HG03575 (cell line): ENCODE data around the gene HAUS5.
"Not testable (repeated sequence)": the region's sequence is repeated elsewhere in the genome, so short reads cannot be mapped to it uniquely, and the experiment has no call there.

Experiments used
- ATAC-seq: cut with Tn5 transposase; IDR thresholded peaks from one replicate; pipeline ENCODE4 v1.9.1; 2021; ENCODE audit not compliant: unreplicated experiment, insufficient number of reproducible peaks, low FRiP score; ENCODE audit errors: extremely low read depth

HAUS5 gene

DNA sequence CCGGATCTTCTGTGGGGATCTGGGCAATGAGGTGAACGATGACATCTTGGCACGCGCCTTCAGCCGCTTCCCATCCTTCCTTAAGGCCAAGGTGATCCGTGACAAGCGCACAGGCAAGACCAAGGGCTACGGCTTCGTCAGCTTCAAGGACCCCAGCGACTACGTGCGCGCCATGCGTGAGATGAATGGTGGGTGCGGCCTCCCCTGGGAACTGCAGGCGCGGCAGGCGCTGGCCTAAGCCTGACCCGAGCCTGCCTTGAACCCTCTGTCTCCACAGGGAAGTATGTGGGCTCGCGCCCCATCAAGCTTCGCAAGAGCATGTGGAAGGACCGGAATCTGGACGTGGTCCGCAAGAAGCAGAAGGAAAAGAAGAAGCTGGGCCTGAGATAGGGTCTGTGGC, 24.6 kb downstream of the HAUS5 start:
- no peak for ATAC-seq

DNA sequence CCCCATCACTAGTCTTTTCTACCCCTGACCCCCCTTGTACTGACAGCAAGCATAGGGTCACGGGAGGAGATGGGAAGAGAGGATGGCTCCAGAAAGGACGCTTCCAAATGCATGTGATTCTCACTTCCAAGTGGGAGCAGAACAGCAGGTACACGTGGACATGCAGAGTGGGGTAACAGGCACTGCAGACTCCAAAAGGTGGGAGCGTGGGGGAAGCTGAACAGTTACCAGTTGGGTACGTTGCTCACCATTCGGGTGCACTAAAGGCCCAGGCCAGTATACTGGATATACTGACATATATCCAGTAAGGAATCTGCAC, 26.7 kb downstream of the HAUS5 start:
- no peak for ATAC-seq

DNA sequence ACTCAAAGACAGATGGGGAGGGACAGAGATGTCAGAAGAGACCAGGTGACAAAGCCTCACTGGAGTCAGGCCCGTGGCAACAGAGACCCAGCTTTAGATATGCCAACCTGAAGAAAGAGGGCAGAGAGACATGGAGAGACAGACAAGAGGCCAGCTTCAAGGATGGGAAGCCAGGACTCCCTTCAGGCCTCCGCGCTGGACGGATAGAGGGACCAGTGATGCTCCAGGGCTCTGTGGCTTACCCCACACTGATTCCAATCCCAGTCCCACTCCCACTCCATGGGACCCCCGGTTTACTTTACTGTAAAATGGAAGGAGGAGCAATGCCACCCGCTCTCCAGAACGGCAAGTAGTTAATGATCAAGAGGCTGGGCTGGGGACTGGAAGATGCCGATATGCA, 27.3 kb downstream of the HAUS5 start:
- no peak for ATAC-seq

DNA sequence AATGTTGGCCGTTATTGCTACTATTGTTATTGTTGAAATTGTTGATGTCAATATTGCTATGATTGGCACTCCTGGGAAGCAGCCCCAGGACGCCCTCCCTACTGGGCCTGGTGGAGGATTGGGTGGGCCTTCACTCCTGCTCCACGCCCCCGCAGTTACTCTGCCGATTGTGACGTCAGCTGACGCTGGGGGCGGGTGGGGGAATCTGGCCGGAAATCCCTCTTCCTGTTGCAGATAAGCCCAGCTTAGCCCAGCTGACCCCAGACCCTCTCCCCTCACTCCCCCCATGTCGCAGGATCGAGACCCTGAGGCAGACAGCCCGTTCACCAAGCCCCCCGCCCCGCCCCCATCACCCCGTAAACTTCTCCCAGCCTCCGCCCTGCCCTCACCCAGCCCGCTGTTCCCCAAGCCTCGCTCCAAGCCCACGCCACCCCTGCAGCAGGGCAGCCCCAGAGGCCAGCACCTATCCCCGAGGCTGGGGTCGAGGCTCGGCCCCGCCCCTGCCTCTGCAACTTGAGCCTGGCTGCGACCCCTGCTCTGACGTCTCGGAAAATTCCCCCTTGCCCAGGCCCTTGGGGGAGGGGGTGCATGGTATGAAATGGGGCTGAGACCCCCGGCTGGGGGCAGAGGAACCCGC, 29.1 kb downstream of the HAUS5 start, which contains the start of gene ETV2:
ETV2 (plus strand) TSS at position 231 of the 637 bp plus-strand sequence. CDS start 716 bp downstream, outside the sequence.
- no peak for ATAC-seq

DNA sequence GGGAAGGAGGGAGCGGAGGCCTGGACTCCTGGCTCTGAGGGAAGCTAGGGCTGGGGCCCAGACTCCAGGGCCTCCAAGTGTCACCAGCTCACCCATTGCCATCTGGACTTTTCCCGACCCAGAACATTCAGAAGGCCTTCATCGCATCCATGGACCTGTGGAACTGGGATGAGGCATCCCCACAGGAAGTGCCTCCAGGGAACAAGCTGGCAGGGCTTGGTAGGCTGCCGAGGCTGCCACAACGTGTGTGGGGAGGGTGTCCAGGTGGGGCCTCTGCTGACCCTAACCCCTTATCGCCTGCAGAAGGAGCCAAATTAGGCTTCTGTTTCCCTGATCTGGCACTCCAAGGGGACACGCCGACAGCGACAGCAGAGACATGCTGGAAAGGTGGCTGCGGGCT, 29.8 kb downstream of the HAUS5 start:
- no peak for ATAC-seq

DNA sequence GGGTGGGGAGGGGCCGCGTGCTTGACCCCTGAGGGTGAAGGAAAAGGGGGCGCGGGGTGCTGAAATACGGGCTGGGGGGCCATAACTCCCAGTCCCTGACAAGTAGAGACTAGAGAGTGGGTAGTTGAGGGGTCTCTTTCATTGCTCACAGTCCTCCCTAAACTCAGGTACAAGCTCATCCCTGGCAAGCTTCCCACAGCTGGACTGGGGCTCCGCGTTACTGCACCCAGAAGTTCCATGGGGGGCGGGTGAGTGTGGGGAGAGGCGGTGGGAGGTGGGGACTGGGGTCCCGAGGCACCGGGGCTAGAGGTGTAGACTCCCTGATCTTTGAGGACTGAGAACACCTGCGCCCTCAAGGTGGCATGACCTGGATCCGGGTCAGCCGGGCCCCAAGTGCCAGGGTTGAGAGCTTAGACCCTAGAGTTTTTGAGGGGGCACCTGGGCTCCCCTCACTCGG, 30.3 kb downstream of the HAUS5 start:
- no peak for ATAC-seq

DNA sequence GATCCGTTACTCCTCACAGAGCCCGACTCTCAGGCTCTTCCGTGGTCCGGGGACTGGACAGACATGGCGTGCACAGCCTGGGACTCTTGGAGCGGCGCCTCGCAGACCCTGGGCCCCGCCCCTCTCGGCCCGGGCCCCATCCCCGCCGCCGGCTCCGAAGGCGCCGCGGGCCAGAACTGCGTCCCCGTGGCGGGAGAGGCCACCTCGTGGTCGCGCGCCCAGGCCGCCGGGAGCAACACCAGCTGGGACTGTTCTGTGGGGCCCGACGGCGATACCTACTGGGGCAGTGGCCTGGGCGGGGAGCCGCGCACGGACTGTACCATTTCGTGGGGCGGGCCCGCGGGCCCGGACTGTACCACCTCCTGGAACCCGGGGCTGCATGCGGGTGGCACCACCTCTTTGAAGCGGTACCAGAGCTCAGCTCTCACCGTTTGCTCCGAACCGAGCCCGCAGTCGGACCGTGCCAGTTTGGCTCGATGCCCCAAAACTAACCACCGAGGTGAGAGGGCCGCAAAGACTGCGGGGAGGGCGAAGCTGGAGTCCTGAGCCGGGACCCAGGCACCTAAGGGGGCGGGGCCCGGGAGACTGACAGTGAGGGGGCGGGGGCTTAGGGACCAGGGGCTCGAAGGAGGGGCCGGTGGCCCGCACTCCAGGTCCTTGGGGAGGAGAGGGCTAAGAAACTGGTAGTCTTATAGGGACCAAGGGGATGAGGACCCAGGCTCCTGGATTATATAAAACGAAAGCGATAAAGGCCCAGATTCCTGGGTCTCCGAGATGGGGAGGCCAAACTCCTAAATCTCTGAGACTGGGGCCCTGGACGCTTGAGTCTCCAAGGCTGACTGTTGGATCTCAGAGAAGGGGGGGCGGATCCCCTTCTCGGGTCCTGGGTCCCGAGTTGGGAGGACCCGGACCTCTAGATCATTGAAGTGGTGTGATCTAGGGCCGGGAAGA, 31.0 kb downstream of the HAUS5 start:
- ATAC-seq: no peak

DNA sequence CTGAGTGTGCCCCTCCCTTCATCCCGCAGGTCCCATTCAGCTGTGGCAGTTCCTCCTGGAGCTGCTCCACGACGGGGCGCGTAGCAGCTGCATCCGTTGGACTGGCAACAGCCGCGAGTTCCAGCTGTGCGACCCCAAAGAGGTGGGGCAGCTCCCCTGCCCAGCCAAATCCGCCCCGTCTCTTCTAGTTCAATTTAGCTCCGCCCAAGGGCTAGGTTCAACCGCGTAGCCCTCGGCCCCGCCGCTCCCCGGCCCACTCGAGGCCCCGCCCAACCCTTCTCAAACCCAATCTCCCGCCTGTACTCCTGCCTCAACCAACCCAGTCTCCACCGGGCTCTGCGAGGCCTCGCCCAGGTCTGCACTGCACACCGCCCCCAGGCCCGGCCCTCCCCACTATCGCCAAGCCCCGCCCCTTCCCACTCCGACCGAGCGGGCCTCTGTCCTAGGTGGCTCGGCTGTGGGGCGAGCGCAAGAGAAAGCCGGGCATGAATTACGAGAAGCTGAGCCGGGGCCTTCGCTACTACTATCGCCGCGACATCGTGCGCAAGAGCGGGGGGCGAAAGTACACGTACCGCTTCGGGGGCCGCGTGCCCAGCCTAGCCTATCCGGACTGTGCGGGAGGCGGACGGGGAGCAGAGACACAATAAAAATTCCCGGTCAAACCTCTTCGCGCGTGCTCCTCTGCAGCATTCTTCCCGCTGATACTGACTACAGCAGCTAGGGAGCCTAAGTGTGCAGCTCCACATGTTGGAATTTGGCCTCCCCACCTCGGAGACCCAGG, 31.9 kb downstream of the HAUS5 start:
- ATAC-seq: no peak

DNA sequence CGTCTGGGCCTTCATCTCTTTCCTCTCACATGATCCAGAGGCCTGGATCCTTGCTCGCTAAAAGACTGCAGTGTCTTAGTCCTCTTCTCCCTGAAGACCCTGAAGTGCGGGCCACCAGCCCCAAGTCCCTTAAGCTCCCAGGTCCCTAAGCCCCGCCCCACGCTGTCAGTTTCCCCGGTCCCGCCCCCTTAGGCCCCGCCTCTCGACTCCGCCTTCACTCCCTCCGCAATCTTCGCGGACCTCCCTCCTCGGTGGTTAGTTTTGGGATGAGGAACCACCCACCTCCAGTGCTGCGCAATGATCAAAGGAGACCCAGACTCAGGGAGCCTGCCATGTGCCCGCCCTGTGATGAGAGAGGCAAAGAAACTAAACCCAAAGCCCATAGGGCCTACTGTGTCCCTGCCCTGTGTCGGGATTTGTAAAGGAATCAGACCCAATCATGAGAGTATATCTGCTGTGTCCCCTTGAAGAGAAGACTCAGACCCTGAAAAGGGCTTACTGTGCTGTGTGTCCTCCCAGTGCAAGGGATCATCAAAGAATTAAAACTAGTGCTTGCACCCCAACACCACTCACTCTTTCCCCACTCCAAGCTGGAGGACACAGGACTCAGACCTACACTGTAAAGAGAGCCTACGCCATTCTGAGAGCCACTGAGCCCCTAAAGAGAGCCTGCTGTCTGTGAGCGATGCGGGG, 32.6 kb downstream of the HAUS5 start:
- no peak for ATAC-seq

DNA sequence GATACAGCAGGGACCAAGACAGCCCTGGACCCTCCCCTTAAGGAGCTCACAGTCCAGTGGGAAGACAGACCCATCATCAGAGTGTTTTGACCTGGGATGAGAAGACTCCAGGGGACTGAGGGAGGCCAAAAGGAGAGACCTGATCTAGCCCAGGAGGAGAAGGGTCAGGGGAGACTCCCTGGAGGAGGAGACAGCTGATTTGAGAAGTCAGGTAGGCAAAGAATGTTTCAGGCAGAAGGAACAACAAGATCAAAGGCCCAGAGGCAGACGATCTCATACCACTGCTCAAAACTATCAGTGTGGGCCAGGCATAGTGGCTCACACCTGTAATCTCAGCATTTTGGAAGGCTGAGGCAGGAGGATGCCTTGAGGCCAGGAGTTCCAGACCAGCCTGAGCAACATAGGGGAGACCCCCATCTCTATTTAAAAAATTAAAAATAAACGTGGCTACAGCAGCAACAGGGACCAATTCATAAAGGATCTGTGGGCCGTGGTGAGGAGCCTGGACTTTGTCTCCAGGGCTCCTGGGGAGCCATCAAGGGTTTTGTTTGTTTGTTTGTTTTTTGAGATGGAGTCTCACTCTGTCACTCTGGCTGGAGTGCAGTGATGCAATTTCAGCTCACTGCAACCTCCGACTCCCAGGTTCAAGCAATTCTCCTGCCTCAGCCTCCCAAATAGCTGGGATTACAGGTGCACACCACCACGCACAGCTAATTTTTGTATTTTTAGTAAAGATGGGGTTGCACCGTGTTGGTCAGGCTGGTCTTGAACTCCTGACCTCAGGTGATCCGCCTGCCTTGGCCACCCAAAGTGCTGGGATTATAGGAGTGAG, 33.4 kb downstream of the HAUS5 start:
- no peak for ATAC-seq

DNA sequence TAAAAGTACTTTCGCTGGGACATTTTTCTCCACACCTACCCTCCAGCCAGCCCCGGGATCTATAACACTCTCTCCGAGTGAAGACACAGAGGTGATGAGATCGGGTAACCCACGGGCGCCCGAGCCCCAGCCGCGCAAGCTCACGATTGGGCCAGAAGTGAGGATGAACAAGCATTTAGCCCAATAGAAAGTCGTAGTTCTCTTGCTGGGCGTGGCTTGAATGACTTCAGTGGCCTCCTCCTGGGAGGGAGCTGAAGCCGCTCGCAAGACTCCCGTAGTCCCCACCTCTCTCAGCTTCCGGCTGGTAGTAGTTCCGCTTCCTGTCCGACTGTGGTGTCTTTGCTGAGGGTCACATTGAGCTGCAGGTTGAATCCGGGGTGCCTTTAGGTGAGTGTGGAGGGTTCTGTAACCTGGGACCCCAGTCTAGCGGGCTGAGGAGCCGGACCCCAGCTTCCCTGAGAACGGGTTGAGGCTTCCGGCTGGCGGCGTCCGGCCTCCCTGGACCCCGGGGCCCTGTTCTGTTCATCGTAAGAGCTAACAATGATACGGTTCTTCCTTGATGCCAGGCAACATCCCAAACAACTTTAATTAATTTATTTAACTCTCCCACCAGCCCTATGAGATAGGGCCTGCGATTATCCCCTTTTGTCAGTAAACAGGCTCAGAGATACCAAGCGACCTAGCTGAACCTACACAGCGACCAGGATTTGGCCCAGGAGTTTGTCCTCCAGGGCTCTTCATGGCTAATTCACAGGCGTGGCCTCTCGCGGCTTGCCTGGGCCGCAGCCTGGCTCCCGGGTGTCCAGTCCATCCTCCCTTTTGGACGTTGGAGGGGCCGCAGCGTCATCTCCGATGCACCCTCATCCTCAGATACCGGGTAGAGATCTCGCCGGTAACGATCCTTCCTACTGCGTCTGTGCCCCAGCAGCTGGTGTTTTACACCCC, 35.8 kb downstream of the HAUS5 start, which contains the start of gene COX6B1:
COX6B1 (plus strand) TSS at position 307 of the 945 bp plus-strand sequence. CDS start 2,921 bp downstream, outside the sequence.
- peak; percentile 36 for ATAC-seq

DNA sequence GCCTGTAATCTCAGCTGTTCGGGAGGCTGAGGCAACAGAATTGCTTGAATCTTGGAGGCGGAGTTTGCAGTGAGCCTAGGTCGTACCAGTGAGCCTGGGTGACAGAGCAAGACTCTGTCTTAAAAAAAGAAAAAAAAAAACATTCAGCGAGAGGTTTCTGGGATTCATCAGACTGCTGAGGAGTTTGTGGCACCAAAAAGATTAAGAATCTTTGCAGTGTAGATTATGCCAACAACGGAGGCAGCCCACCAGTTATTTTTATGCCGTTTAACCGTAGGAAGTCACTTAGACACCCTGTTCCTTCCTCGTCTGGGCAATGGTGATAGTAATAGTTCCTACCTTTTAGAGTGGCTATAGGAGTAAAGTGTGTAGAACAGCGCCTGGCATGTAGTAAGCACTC, 38.0 kb downstream of the HAUS5 start:
- ATAC-seq: no peak

DNA sequence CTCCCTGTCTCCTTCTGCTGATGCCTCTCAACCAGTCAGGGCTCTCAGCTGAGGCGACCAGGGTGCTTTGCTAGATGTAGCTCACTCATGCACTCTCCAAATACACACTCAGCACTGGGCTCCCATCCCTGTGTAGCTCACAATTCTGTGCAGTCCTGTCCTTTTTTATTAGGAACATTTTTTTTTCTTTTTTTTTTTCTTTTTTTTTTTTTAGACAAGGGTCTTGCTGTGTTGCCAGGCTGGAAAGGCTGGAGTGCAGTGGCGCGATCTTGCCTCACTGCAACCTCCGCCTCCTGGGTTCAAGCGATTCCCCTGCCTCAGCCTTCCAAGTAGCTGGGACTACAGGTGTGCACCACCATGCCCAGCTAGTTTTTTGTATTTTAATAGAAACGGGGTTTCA, 42.3 kb downstream of the HAUS5 start:
- ATAC-seq: not testable (repeated sequence)

DNA sequence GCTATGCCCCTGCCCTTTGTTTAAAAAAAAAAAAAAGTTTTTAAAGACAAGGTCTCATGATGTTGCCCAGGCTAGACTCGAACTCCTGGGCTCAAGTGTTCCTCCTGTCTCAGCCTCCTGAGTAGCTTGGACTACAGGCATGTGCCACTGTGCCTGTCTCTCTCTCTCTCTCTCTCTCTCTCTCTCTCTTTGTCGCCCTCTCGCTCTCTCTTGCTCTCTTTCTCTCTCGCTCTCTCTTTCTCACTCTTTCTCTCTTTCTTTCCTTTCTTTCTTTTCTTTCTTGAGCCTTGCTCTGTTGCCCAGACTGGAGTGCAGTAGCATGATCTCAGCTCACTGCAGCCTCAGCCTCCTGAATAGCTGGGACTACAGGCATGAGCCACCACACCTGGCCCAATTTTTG, 43.1 kb downstream of the HAUS5 start:
- ATAC-seq: no peak

DNA sequence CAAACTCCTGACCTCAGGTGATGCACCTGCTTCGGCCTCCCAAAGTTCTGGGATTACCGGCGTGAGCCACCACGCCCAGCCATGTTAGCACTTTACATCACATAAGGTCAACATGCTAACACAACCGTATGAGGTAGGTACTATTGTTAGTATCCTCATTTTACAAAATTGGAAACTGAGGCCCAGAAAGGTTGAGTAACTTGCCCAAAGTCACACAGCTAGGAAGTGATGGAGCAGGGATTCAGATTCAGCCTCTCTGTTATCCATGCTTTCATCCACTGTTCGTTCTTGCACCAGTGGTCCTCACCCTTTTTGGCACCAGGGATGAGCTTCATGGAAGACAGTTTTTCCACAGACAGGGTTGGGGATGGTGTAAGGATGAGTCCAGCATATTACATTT, 44.2 kb downstream of the HAUS5 start:
- ATAC-seq: no peak

DNA sequence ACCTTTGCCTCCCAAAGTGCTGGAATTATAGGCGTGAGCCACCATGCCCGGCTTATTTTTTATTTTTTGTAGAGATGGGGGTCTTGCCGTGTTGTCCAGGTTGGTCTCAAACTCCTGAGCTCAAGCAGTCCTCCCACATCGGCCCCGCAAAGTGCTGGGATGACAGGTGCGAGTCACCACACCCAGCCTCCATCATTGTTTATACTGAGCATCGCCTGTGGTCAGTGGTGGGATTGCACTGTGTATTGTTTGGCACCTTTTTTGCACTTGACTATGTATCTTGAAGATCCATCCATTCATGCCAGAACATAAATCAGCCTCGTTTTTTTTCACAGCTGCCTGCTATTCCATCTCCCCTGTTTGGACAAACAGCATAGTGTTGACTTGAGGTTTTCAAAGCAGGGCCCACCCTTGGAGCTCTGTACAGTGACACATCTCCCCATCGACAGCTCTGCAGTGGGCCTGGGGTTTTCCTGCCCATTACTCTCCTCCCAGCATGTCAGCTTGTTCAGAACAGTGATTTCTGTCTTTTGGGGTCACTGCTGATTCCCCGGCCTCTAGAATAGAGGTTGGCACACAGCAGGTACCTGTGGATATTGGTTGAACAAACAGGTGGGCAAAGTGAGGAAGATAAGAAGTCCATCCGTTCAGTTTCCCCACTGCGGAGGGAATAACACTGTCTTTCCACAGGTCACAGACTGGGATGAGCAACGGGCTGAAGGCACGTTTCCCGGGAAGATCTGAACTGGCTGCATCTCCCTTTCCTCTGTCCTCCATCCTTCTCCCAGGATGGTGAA, 45.6 kb downstream of the HAUS5 start:
- ATAC-seq: no peak
